A204.1 (cell line): ENCODE data around the gene SIPA1L3.

Experiments used
- FAIRE-seq: peaks from 2 replicates; lab custom pipeline; 2012; peaks lifted over from hg19 to GRCh38; lab: Jason Lieb, UNC

SIPA1L3 gene

GRCh38 chr19:37979547-37980082 is 72.6 kb downstream of the SIPA1L3 start:
- no peak for FAIRE-seq

DNA sequence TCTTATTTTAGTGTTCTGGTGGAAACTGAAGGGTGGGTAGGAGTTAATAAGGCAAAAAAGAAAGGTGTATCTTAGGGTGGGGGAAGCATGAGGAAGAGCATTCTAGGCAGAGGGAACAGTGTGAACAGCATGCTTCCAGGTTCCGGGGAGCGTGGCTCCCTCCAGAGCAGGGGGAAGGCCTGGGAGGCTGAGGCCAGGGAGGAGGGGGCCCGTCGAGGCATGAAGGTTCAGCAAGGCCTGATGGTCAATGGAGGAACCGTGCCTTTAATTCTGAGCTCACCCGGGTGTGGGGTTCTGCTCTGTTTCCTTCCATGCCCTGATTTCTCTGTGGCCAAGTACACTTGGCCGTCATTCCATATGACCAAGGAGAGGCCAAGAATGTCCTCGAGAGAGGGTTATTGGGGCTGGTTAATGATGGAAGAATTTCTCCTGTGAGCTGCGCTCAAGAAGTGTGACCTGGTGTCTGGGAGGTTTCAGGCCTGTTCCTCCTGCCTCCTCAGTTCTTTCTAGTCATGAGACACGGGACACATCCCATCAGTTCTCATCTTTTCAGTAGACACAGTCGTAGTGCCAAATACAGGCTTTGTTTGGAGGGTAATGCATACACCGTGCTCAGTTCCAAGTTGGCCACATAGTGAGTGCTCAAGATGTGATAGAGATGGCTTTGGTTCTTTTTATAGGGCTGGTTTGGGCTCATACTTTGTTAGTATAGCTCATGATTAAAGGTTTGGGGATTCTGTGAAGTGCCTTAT is 73.6 kb downstream of the SIPA1L3 start:
- FAIRE-seq, result no peak

DNA sequence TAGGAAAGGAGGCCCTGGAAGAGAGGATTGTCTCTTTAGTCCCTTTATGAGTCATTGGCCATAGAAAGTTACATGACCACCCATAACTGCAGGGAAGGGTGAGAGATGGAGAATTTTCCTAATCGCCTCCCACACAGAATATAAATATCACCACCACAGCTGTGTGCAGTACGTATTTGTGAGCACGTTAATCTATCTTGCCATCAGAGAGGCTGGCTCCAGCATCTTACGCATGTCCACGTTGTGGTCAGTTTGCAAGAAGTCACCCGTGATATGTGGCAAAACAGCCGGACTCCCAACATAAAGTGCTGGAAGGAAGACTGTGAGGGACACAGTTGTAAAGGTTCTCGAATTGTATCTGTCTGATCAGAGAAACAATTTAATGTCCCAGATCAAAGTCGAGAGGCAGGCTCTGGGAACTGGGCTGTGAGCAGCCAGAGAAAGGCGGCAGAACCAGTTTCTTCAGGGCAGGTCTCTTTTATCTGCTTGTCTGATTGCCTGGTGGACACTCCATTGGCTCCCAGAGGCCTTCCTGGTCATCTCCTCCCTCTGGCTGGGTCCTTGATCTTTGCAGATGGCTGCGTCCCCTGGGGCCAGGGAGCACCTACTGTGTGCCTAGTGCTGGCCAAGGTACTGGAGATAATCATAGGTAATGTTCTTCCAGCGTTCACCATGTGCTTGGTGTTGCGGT is 74.9 kb downstream of the SIPA1L3 start:
- no peak for FAIRE-seq

DNA sequence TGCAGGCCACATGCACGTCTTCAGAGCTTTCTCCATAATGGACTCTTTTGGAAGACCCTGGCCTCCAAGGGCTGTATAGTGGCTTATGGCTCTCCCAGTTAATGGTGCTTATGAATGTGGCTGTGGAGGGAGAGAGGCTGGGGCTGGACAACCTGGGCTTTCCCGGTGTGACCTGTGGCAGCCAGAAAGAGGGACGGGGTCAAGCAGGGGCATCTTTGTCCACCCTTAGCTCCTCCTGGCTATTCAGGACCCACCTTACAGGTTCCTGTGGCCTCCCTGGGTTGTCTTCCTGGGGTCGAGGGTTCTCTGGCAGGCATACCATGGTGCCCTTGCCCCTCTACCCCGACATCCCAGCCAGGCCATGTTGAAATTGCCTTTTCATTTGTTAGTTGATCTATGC is 75.6 kb downstream of the SIPA1L3 start:
- FAIRE-seq, result no peak

- no peak for FAIRE-seq
Observed at GRCh38 chr19:37983153-37983552, 76.1 kb downstream of the SIPA1L3 start.

DNA sequence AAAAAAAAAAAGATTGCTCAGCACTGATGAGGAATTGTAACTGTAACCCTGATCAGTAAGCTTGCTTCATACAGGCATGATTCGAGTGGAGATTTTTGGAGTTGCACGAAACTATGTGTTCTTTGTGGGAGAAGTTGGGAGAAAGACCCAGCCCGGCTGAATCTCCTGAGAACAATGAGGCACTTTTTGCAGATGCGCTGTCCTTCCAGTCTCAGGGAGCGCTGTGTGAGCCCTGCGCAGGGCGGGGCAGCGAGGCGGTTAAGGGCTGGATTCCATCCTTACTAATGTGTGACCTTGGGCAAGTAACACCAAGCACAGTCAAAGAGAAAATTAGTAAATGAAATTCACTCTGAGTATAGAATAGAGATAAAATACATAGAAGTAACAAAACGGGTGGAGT is 76.9 kb downstream of the SIPA1L3 start:
- no peak for FAIRE-seq

- no peak for FAIRE-seq
Observed at GRCh38 chr19:37986048-37986750, 79.2 kb downstream of the SIPA1L3 start.

GRCh38 chr19:37987356-37988332 is 80.6 kb downstream of the SIPA1L3 start:
- FAIRE-seq, result no peak

DNA sequence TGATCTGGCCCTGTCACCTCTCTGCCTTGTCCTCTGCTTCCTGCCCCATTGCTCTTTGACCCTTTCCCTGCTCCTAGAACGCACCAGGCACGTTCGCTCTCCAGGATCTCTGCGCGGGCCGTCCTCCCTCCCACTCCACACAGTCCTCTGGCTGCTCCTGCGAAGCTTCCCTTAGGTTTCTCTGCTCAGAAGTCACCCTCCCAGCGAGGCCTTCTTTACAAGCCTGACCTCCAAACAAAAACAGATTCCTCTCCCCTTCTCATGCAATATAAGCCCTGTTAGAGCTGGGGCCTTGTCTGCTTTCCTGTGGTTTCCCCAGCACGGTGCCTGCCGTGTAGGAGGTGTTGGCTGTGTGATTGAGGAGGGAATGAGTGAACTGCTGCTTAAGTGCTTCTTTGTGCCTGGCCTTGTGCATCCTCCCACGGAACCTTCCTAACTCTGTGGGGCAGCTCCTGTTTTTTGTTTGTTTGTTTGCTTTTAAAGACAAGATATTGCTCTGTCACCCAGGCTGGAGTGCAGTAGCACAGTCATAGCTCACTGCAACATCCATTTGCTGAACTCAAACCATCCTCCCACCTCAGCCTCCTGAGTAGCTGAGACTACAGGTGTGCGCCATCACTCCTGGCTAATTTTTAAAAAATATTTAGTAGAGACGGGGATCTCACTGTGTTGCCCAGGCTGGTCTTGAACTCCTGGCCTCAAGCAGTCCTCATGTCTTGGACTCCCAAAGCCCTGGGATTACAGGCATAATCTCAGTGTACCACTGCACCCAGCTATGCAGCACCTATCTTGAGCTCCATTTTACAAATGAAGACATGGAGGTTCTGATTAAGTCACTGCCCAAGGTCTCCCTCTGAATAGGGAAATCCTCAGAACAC is 82.0 kb downstream of the SIPA1L3 start:
- FAIRE-seq, result no peak

GRCh38 chr19:37989855-37990254 is 82.8 kb downstream of the SIPA1L3 start:
- FAIRE-seq, result no peak

DNA sequence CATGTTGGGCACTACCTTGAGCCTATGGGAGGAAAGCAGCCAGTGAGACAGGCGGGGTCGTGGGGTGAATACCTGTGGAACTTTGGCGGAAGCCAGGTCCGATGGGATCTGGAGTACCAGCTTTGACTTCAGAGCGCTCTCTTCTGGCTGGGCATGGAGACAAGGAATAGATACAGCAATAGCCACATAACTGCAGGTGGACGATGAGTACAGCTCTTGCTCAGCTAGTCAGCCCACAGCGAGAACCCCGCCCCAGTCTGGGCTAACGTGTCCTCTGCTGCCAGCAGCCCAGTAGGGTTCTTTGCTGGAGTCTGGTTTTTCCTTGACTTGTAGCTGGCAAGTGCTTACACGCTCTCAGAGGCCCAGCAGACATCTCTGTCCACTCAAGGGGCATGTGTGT is 83.4 kb downstream of the SIPA1L3 start:
- no peak for FAIRE-seq

- FAIRE-seq, result no peak
Observed at GRCh38 chr19:37991176-37991835, 84.3 kb downstream of the SIPA1L3 start.

DNA sequence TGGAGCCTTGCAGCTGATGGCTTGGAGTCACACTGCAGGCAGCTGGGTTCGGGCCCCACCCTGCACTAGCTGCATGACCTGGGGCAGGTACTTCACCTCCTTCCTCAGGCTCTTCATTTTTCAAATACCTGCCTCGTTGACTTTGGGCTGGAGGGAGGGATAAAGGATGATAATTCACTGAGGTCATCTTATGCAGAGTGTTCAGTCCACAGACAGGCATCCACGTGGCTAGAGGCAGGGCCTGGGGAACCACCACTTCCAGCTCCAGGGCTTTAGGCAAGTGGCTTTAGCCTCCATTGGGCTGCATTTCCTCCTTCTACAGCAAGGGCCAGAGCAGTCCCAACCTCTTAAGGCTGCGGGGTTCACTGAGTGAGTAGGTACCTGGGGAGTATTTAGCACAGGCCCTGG is 84.8 kb downstream of the SIPA1L3 start:
- FAIRE-seq, result no peak

DNA sequence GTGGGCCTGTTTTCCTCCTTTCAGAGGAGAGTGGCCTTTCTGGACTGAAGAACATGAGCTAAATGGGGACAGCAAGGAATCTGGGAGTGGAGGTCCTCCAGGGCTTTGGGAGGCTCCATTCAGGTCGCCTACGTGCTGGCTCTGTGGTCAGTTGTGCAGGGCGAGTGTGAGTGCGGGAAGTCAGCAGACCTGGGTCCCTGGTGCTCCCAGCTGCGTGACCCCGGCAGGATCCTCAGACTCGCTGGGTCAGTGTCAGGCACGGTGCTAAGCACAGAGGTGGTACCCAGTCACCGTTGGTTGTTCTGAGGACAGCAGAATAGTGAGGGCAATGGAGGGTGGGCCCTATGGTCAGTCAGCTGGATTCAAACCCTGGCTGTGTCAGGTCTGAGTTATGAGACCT is 85.8 kb downstream of the SIPA1L3 start:
- FAIRE-seq, result no peak

GRCh38 chr19:37994823-37995130 is 87.8 kb downstream of the SIPA1L3 start:
- no peak for FAIRE-seq

- FAIRE-seq, result no peak
Observed at GRCh38 chr19:37995346-37995745, 88.3 kb downstream of the SIPA1L3 start.

DNA sequence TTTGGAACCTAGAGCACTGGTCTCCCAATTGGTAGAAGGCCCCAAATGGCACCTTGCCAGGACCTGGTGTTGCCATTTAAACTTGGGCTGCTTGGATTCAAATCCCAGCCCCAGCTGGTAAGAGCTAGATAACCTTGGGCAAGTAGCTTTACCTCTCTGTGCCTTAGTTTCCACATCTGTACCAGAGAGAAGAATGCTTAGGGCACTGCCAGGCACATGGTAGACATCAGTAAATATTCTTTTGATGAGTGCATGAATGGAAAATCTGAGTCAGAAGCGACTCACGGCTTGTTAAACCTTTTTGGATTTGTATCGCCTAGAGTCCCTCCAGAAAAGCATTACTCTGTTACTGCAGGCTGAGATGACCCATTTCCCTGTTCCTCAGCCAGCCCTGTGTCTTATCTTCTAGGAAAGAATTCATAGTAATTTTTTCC is 90.9 kb downstream of the SIPA1L3 start:
- FAIRE-seq, result no peak

DNA sequence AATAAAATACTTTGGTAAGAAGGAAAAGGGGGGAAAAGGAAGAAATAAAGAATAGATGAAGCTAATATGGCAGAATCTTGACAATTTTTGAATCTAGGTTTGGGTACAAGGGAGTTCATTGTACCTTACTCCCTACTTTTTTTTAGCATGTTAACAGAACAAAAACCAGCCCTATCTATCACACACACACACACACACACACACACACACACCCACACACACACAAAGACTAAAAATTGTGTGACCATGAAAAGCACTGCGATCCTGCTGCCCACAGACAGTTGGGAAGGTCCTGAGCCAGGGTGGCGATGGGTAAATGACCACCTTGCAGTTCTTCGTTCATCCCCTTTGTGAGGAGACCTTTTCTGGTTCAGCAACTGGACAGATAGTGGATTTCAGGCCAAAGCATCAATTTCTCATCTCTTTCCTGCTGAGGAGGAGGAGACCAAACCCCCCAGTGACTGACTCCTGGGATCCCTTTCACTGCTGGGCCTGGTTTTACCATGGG is 91.8 kb downstream of the SIPA1L3 start:
- FAIRE-seq, result no peak

DNA sequence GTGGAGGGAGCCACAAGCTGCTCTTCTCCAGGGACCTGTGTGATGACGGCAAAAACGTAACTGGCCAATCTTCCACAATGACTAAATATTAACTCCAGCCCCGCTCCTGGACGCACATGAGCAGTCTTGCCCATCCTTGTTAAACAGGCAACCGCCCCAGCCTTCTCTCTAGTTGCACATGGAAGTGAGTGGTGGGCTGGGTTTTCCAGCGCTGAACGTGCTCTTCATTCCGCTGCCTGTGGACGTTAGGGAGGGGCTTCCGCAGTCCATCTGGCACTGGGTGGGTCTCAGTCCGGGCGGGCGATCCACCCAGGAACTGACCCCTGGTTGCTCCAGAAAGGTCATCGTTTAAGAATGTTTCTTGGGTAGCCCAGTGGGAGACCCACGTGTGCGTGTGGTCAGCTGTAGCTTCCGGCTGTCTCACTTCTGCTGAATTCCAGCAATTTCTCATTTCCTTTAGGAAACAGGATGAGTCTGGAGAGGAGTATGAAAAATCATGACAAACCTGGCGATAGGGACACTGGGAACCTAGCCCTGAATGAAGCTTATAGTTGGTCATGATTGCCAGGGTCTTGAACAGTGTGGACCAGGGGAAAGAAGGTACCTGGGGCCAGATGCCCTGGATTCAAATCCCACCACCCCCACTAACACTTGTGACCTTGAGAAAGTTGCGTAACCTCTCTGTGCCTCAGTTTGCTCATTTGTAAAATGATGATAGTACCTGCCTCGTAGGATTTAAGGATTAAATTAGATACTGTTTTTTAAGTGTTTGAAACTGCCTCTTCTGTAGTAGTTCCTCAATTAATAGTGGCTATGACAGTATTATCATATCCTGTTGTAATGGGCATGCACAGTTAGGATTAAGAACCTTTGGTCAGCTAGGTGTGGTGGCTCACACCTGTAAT is 92.6 kb downstream of the SIPA1L3 start:
- no peak for FAIRE-seq
